Coronary artery (tissue), 2 donors: ENCODE data around the gene MRPL58.
"Not testable (repeated sequence)": the region's sequence is repeated elsewhere in the genome, so short reads cannot be mapped to it uniquely, and the experiment has no call there.

ENCODE experiments used
- DNase-seq: peaks from one replicate; pipeline ENCODE4 v3.0.0-alpha.2; 2017; ENCODE audit warnings: low spot score
- H3K27ac ChIP-seq, 2 donors: fragments of 200-600 bp; sonication (generic); one replicate each; pipeline ENCODE4 v1.5.1; 2016 to 2019
- H3K4me3 ChIP-seq: fragments of 200-600 bp; sonication (generic); 2 replicates; pipeline ENCODE4 v1.5.1; 2016; ENCODE audit warnings: mild to moderate bottlenecking, moderate library complexity
- TF ChIP-seq, protein P1 (sequence below): fragments of 200-600 bp; sonication (generic); IDR thresholded peaks from one replicate; pipeline ENCODE4 v1.5.1; 2019; ENCODE audit warnings: antibody characterized with exemption

The MRPL58 gene

DNA sequence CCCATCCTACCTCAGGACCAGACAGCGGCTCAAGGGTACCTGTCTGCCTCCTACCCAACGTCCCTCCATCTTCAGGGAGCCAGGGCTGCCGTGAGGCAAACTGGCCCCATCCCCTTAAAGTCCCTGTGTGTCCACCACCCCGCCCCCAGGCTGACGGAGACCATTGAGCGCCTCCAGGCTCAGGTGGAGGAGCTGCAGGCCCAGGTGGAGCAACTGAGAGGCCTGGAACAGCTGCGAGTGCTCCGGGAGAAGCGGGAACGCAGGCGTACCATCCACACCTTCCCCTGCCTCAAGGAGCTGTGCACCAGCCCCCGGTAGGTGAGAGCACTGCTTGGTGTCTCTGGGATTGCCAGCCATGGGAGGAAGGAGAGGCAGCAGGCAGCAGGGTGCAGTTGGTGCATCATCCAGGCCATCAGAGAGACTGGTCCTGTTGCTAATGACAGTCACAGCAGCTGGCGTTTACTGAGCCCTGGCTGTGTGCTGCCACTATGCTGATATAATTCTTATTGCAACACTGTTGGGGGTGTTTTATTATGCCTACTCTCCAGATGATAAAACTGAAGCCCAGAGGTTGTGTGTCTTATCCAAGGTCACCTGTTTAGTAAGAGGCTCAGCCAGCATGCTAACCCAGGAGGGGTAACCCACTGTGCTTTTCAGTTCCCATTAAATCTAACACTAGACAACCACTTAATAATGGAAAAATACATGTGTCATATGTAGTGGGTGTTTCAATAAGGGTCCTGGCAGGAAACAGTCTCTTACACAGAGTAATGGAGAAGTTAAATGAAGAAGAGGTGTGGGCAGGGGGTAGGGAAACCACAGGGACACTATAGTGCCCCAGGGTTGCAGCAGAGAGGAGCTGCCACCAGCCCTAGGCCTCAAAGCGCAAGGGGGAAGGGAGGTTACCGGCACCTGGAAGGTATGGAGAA, 10.3 kb upstream of the MRPL58 start:
- no peak for DNase-seq
- TF ChIP-seq, protein P1, sequence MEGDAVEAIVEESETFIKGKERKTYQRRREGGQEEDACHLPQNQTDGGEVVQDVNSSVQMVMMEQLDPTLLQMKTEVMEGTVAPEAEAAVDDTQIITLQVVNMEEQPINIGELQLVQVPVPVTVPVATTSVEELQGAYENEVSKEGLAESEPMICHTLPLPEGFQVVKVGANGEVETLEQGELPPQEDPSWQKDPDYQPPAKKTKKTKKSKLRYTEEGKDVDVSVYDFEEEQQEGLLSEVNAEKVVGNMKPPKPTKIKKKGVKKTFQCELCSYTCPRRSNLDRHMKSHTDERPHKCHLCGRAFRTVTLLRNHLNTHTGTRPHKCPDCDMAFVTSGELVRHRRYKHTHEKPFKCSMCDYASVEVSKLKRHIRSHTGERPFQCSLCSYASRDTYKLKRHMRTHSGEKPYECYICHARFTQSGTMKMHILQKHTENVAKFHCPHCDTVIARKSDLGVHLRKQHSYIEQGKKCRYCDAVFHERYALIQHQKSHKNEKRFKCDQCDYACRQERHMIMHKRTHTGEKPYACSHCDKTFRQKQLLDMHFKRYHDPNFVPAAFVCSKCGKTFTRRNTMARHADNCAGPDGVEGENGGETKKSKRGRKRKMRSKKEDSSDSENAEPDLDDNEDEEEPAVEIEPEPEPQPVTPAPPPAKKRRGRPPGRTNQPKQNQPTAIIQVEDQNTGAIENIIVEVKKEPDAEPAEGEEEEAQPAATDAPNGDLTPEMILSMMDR, result no peak
- H3K27ac ChIP-seq, result no peak overlapping the region
- no peak overlapping the region for H3K4me3 ChIP-seq

DNA sequence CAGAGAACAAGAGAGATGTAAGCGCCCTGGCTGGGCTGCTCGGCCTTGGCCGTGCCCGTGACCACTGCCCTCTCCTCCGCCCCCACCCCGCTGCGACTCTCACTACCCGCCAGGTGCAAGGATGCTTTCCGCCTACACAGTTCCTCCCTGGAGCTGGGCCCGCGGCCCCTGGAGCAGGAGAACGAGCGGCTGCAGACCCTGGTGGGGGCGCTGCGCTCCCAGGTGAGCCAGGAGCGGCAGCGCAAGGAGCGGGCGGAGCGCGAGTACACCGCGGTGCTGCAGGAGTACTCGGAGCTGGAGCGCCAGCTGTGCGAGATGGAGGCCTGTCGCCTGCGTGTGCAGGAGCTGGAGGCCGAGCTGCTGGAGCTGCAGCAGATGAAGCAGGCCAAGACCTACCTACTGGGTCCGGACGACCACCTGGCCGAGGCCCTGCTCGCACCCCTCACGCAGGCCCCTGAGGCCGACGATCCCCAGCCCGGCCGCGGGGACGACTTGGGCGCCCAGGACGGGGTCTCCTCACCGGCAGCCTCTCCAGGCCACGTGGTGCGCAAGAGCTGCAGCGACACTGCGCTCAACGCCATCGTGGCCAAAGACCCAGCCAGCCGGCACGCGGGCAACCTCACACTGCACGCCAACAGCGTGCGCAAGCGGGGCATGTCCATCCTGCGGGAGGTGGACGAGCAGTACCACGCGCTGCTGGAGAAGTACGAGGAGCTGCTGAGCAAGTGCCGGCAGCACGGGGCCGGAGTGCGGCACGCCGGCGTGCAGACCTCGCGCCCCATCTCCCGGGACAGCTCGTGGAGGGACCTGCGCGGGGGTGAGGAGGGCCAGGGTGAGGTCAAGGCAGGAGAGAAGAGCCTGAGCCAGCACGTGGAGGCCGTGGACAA, 9.2 kb upstream of the MRPL58 start:
- no peak for DNase-seq
- Histone ChIP-seq H3K27ac (no peak overlapping the region), H3K4me3 (no peak overlapping the region)
- TF ChIP-seq, protein P1, result no peak

DNA sequence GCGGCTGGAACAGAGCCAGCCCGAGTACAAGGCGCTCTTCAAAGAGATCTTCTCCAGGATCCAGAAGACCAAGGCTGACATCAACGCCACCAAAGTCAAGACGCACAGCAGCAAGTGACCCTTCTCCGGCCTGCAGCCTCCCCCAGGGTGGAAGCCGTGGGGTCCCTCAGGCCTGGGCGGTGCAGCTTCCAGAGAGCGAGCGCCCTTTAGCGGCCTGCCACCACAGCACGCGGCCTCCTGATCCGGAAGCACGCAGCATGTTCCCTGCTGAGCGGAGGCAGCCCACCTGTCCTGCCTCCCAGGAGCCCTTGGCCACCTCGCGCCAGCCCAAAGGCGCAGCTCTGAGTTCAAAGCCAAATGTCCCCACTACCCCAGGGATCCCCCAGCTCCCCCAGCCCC, 8.5 kb upstream of the MRPL58 start:
- no peak overlapping the region for H3K27ac ChIP-seq
- no peak for DNase-seq
- H3K4me3 ChIP-seq, result no peak overlapping the region
- TF ChIP-seq, protein P1, result no peak

DNA sequence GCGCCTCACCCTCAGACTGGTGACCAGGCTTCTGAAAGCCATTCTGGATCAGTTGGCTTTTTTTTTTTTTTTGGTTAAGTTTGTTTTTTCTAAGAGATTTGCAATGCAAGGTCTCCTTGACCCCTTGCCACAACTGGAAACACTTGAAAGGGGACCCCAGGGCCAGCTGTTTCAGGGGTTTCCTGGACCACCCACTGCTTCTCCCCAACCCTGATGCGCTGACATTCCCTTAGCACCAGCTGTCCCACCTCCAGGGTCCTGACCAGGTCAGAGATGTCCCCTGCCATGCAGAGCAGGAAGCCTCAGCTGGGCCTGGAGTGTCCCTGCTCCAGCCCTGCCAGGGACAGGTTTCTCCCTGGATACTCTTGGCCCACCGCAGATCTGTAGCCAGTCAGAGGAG, 8.1 kb upstream of the MRPL58 start:
- TF ChIP-seq, protein P1, result no peak
- no peak for DNase-seq
- no peak overlapping the region for H3K4me3 ChIP-seq

DNA sequence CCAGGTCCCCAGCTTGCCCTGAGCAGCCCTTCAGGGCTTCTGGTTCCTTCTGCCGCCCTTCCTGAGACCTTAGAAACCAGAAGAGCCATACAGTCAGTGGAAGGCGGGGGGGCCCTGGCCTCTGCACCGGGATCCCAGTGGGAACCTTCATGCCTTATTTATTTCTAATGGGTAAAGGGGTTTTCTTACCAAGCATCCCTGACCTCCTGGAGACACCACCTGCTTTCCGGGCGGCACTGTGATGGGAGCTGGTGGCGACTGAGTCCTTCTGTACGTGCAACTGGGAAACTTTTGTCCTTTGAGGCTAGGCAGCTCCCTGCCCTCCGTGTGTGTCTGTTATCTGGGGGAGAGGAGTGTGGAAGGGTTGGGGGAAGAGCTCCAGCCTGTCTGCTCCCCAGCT, 7.2 kb upstream of the MRPL58 start:
- H3K4me3 ChIP-seq, result no peak overlapping the region
- TF ChIP-seq, protein P1, result no peak
- DNase-seq, result no peak
- no peak overlapping the region for H3K27ac ChIP-seq

More for the DNA sequence above, 8.1 kb upstream of the MRPL58 start:
- no peak overlapping the region for H3K27ac ChIP-seq

DNA sequence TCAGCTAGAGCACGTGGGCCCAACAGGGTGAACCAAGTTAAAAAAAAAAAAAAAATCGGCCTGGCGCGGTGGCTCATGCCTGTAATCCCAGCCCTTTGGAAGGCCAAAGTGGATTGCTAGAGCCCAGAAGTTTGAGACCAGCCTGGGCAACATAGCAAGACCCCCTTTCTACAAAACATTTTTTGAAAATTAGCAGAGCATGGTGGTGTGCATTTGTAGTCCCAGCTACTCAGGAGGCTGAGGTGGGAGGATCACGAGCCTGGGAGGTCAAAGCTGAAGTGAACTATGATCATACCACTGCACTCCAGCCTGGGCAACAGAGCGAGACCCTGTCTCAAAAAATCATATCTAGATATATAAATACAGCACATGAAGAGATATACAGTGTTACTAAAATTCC, 6.4 kb upstream of the MRPL58 start:
- H3K27ac ChIP-seq, H3K4me3 ChIP-seq: not testable (repeated sequence)

DNA sequence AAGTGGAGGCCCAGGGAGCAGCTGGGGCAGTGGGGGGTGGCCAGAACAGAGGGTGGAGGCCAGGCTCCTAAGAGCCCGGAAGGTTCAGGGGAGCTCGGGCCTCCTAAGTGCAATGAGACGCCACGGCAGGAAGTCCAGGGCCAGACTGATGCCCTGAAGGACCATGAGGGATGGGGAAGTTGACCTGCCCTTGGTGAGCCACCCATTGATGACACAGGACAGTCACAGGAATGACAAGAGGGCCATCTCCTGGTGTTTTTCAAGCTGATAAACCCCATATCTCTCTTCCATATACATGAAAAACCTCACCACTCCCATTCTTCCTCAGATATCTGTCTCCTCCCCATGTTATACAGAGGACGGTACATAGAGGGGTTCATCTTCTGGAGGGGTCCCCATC, 5.8 kb upstream of the MRPL58 start:
- TF ChIP-seq, protein P1, result no peak
- DNase-seq, result no peak
- H3K27ac ChIP-seq, result no peak overlapping the region

More for the DNA sequence above, 6.4 kb upstream of the MRPL58 start:
- DNase-seq, result not testable (repeated sequence)

More for the DNA sequence above, 5.8 kb upstream of the MRPL58 start:
- H3K4me3 ChIP-seq, result no peak overlapping the region
